GM19240 (cell line): Measurements from ENCODE around the gene TTC22.

Experiments used
- DNase-seq: peaks from one replicate; pipeline ENCODE4 v3.0.0; 2011; ENCODE audit warnings: low spot score; ENCODE audit not compliant: insufficient read length

The TTC22 gene

DNA sequence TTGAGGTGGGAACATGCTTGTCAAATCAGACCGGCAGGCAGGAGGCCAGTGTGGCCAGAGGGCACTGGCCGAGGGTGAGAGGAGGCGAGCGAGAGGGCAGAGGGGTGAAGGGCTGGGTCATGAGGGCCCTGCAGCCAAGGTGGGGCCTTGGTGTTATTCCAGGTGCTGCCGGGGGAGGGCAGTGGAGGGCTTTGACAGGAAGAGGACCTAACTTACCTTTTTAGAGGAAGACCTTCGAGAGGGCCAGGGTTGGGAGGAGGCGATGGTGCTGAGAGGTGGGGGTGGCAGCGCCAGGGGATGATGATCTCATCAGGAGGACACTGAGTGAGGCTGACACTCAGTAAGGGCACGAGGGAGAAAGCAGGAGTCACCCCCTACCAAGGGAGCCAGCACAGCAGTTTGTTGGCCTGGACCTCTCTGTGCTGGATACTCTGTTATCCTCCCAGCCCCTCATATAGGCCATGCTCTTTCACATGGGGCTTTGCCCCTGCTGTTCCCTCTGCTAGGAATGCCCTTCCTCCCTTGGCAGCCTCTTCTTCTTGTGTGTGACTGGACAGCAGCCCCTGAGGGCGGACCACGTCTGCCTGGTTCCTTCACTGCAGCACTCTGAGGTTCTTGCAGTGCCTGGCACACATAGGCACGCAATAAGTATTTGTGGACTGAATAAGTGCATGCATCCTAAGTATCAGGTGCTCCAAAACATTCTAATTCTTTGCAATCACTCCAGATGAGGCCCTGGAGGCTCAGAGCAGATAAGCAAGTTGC is 7.5 kb upstream of the TTC22 start:
- DNase-seq: no peak

DNA sequence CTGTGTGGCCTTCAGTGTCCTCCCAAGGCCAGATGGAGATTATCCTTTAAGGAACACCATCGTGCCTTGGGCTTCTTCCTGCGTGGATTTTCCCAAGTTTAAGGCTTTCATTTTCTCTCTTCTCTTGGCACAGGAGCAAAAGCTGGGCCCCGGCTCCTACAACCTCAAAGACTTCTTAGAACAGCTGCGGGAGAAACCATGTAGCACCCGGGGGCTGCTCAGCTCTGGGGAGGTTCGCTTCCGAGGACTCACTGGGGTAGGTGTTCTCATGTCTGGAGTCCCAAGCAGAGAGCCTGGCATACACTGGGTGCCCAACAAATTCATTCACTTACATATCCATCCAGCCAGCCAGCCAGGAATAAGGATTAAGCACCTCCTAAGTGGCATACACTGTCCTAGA is 6.6 kb upstream of the TTC22 start:
- no peak for DNase-seq

GRCh38 chr1:54806931-54807611 is 5.9 kb upstream of the TTC22 start:
- no peak for DNase-seq

GRCh38 chr1:54805981-54806381 is 4.9 kb upstream of the TTC22 start:
- no peak for DNase-seq

GRCh38 chr1:54805466-54805865 is 4.3 kb upstream of the TTC22 start:
- DNase-seq: no peak

DNA sequence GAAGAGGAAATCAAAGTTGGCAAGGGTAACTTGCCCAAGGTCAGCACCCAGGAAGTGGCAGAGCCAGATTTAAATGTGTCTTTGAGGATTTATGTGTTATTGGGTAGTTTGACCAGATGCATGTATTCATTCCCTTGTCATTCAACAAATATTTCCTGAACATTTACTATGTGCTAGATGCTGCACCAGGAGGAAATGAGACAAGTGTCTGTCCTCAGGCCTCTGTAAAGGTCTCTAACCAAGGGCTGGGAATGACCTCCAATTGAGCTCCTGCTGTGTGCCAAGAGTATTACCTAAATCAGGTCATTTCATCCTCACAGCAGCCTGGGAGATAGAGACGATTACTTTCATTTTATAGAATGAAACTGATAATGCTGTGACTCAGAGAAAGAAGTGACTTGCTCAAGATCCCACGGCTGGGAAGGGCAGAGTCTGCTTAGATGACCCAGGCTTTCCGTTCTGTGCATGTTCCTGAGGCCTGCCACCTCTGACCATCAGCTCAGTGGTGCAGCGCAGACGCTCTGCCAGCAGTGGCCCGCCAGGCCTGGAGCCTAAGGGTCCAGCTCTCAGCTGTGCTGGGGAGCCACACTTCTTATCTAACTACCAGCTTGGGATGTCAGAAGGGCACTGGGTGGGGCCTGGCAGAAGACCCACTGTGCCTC is 3.5 kb upstream of the TTC22 start:
- no peak for DNase-seq

DNA sequence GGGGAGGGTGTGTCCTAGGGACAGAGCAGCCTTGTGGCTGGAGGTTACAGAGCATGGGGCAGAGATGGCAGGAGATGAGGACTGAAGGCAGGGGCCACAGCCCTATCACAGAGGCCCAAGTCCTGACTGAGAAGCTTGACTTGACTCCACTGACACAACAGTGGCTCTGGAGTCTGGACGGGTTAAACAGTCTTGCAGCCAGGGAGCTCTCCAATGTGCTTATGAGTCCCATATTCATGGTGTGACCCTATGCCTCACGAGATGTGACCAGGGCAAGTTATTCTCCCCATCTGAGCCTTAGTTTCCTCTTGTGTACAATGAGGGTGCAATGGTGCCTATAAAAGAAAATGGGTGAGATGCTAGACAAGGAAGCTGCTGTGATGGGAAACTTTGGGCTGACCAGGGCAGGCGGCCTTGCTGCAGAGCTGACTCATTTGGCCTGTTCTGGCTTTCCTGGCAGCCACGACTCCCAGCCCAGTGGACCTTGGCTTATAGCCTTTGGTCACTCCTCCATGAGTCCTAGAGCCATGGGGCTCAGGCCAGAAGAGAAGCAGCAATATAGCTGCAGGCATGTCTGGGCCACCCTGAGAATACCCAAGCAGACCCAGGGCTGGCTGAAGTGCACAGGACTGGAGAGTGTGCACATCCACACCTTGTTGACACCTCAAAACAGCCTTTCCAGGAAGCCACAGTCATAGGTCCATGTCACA is 2.8 kb upstream of the TTC22 start:
- no peak for DNase-seq

GRCh38 chr1:54800041-54800898 is 853 bp downstream of the TTC22 start:
- no peak for DNase-seq

DNA sequence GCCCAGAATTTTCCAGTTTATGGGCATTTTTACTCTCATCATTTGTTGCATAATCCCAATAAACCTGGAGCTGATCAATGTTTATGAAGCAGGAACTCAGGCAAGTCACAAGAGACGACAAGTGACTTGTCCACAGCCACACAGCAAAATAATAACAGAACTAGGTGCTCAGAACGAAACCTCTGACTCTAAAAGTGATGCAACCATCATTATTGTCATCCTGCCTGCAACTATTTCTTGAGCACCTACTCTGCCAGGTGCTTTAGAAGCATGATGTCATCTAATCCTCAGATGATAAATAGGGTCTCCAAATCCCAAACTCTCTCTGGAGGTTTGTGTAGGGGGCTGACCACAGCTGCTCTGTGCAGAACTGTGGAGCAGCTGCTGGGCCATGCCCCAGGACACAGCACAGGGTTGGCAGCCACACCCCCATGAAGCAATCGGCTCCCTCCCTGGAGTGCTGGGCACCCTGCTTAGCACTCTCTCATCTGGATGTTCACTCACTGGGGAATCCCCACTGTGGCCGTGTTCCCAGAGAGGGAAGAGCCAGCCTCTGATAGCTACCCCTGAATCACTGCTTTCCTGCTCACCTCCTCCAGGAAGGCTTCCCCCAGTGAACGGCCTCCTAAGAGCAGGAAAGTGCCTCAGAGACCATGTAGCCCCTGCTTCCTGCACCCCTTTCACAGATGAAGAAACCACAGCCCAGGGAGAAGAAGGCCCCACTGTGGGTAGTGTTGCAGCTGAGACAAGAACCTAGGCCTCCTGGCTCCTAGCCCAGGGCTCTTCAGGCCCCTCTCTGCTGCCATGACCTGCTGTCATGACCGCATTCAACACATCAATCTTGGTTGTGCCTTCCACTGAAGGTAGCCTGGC is 2.1 kb downstream of the TTC22 start:
- DNase-seq: no peak

DNA sequence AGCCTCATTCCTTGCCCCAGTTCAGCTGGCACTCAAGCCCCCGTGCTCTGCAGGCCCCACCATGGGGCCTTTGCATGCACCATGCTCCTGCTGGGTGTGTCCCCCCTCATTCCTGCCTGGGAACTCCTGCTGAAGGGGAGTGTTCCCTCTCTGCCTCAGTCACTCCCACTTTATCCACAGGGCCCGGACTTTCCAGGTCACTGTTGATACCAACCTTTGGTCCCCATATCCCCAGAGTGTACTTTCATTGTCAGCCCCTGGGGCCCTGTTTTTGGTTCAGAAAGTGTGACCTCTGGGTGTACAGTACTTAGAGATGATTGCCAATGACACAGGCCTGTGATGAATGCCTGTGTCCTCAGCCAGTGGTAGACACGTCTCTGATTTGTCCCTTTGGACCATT is 2.9 kb downstream of the TTC22 start:
- DNase-seq: no peak

DNA sequence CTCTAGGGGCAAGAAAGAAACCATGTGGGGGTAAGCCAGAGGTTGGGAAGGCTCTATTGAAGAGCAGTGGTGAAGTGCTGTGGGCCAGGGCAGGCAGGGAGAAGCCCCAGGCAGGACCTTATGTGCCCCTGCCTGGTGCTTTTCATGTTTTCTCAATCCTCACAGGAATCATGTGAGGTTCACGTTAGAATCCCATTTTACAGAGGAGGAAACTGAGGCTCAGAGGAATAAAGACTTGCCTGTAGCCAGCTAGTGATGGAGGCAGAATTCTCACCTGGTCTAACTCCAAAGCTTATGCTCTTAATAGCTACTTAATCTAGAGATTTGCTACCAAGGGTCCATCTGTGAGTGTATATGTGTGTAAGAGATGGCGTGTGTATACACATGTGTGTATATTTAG is 4.2 kb downstream of the TTC22 start:
- no peak for DNase-seq

DNA sequence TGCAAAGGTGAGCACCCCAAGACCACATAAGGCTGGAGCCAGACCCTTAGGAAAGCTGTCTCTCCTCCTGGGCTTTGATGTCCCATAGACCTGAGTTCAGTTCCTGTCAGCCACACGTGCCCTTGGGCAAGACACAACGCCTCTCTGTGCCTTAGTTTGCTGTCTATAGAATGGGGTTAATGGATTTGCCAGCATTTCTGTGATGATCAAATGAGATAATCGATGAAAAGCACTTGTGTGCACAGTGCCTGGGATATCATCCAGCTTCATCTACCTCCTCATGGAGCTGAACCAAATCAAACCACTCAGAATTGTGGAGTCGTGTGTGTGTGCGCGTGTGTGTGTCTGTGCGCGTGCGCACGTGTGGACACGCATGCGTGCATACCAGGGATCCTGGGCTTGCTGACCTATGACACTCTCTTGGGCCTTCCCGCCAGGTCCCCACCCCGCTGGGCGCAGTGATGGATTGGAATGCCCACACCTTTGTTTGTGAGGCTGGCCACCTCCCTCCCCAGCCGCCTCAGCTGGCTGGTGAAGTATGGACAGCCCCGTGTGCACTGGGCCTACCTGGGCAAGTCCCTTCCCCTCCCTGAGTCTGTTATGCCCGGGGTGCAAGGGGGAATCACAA is 5.2 kb downstream of the TTC22 start:
- no peak for DNase-seq

- no peak for DNase-seq
These were observed 5.8 kb downstream of the TTC22 start for GRCh38 chr1:54795356-54795665.

GRCh38 chr1:54794451-54795355 is 6.4 kb downstream of the TTC22 start:
- DNase-seq: no peak

- no peak for DNase-seq
These were observed 8.3 kb downstream of the TTC22 start for GRCh38 chr1:54792686-54793282.

- no peak for DNase-seq
These were observed 9.1 kb downstream of the TTC22 start for GRCh38 chr1:54791880-54792522.

GRCh38 chr1:54788459-54788858 is 12.7 kb downstream of the TTC22 start:
- no peak for DNase-seq

DNA sequence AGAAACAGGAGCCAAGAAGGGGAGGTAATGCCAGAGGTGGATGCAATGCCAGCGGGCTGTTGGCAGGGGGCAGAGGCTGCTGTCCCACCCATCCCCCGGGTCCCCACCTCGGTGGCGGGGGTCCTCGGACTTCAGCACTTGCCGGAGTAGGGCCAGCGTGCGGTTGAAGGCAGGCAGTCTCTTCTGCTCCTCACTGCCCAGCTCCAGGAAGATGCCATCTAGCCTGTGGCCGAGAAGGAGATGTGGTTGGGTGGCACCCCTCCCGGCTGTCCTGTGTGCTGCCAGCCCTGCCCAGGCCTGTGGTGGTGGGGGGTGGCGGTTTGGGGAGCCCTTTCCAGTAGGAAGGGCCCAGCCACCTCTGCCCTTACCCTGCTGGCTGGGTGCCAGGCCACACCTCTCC is 13.5 kb downstream of the TTC22 start:
- no peak for DNase-seq
